DLD1 (cell line): ENCODE results near the gene ADGRG6.
"Not testable (repeated sequence)": the region's sequence is repeated elsewhere in the genome, so short reads cannot be mapped to it uniquely, and the experiment has no call there.

Source experiments
- in situ Hi-C: cut with HindIII; loops from 2 replicates; pipeline ENCODE4 v1.10.0; 2017; ENCODE audit warnings: low sequenced_read_pairs

ADGRG6 gene

DNA sequence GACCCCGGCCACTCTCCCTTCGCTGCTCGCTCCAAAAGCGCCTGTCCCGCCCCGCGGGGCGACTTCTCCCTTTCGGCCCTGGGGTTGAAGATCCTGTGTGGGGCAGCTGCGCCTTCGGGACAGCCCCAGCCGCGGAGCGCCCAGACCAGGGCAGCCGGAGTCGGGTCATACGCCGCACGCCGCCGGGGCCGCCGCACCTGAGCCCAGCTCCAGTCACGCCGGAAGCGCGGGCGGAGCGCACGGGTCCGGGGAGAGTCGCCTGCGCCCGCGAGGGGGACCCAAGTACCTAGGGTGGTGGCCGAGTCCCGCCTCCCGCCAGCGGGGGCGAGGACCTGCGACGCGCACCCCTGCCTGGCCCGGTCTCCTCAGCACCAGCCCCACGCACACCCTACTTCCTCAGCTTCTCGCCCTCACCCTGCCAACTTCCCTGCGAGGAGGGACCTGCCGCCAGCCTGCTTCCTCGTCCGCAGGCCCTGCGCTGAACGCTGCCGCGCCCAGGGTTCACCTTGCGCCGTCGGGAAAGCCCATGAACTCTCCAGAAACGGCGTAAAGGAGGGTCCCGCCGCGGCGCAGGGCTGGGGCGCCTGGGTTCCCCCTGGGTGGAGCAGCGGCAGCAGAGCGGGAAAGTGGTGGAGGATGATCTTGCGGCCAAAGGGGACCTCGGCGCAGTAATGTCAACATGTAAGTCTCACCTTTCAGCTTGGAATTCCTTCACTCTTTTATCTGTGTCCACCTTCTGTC lies at the start of gene ADGRG6:
Gene ADGRG6, plus strand, starts transcription at position 357 of the 741 bp plus-strand sequence. Its CDS starts 323 bp downstream, at position 680.
- in situ Hi-C loops, result no loop called here

GRCh38 chr6:142254513-142254912 lies 47.3 kb upstream of the ADGRG6 start:
- in situ Hi-C loops, result no loop called here

DNA sequence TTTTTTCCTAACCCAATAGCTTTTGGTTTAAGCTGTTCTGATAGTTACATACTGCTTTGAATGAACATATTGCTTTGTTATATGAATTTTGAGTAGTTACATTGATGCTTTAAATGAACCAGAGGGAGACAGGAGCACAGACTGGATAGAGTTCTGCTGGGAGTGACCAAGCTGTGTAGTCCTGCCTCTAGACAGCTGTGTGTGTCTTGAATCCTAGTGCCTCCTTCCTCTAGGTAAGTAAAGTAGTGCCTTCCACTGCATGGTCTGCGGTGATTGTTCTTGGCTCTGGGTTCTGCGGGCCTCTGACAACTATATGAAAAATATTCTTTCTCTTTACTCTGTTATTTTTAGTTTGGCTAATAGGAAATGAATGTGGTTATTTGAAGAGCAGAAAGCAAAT lies 46.0 kb upstream of the ADGRG6 start:
- in situ Hi-C loops, result no loop called here

DNA sequence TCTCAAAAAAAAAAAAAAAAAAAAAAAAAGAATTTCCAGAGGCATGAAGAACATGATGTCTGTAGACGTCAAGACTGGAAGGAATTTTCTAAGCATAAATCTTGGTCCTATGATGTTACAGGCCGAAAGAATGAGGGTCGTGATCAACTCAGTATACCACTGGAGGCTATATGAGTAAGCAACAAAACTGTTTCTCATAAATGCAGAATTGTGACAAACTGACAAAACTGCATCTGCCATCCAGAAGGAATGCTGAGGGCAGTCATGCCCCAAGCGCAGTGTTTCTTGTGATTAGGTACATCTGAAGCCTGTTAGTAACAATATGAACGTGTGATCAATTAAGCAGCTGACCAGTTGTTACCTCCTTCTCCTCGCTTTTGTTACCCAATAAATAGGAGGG lies 43.5 kb upstream of the ADGRG6 start:
- in situ Hi-C loops, result no loop called here

DNA sequence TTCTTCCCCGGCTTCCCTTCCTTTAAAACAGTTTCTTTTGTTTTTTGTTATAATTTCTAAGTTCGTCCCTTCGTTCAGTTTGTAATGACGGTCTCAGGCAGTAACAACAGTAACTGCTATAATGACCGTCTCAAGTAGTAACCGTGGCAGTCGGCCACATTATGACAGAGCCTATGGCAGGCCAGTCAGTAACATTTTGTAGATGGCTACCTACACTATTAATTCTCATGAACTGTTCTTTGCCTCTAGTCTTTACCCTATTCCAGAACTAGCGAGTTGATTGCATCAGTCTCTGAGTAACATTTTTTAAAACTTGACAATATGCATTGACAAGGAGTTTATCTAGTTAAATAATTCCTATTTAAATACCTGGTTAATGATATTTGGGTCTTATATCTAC lies 43.0 kb upstream of the ADGRG6 start:
- in situ Hi-C loops, result no loop called here

DNA sequence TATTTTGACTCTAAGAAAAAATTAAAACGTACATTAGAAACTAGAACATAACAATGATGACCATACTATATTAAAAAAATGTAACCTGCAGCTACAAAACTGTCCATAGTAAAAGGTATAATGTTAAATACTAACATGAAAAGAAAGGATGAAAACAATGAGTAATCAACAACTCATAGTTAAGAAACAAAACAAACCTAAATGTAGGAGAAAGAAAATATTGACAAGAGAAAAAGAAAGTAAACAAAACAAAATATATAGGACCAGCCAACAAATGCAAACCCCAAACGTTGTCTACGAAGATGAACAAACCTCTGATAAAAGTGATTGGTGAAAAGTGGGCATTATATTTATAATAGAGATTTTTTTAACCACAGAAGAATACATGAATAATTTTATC lies 41.1 kb upstream of the ADGRG6 start:
- in situ Hi-C loops, result no loop called here

- in situ Hi-C loops, result no loop called here
These were observed 39.6 kb upstream of the ADGRG6 start for GRCh38 chr6:142262231-142262630.

DNA sequence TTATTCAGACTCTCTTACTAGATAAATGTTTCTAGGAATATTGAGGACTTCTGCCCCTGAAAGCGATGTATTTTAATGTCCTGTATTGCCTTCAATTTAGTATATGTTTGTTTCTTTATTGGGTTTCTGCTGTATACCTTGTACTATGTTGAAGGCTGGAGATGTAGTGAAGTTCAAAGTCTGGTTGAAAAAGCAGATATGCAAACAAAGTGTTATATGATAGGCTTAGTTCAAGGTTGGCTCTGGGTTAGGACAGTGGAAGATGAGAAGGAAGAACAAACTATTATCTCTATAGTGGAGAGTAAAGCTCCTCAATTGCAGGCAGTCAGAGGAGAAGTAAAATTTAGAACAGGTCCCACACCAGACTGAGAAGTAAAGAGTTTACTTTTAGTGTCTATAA lies 36.3 kb upstream of the ADGRG6 start:
- in situ Hi-C loops, result no loop called here

DNA sequence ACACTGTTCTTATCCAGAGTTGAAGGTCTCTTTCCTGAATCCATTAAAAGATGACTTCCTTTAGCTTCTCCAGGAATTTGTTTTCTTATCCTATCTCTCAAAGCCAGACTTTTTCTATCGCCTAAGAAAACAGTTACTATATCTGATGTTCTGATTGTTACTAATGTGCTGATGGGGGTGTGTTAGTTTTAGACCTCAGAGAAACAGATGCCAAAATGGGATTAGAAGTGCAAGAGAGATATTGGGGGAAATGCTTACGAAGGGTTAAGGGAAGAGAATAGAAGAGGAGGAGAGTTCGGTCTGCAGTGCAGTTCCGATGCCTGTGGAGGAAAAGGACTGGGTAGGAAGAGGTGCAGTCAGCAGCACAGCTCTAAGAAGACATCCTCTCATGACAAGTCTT lies 35.7 kb upstream of the ADGRG6 start:
- in situ Hi-C loops, result no loop called here

DNA sequence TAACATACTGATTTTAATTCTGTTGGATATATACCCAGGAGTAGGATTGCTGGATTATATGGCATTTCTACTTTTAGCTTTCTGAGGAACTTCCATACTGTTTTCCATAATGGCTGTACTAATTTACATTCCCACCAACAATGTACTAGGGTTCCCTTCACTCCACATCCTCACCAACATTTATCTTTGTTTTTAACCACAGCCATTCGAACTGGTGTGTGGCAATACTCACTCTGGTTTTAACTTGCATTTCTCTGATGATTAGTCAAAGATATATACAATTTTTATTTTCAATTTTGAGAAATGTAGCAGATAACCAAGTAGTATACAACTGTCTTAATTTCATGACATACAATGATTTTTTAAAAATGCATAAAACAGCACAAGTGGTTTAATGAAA lies 30.3 kb upstream of the ADGRG6 start:
- in situ Hi-C loops, result no loop called here

GRCh38 chr6:142274656-142275055 lies 27.2 kb upstream of the ADGRG6 start:
- in situ Hi-C loops, result no loop called here

- in situ Hi-C loops, result no loop called here
These were observed 26.4 kb upstream of the ADGRG6 start for GRCh38 chr6:142275236-142276006.

DNA sequence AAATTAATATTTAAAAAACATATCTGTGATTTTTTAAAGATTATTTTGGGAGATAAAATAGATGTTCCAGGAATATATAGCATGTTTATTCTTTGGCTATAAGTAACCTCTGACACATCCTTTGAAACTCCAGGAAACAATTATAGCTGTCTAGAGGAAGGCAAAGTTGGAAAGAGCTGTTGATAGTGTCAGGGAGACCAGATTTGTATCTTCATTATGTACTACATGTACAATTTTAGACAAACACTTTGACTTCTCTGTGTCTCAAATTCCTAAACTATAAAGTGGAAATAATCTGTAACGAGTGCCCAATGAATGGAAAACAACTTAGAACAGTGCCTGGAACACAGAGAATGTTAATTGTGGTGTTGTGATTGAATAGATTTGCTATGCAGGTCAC lies 25.6 kb upstream of the ADGRG6 start:
- in situ Hi-C loops, result no loop called here

DNA sequence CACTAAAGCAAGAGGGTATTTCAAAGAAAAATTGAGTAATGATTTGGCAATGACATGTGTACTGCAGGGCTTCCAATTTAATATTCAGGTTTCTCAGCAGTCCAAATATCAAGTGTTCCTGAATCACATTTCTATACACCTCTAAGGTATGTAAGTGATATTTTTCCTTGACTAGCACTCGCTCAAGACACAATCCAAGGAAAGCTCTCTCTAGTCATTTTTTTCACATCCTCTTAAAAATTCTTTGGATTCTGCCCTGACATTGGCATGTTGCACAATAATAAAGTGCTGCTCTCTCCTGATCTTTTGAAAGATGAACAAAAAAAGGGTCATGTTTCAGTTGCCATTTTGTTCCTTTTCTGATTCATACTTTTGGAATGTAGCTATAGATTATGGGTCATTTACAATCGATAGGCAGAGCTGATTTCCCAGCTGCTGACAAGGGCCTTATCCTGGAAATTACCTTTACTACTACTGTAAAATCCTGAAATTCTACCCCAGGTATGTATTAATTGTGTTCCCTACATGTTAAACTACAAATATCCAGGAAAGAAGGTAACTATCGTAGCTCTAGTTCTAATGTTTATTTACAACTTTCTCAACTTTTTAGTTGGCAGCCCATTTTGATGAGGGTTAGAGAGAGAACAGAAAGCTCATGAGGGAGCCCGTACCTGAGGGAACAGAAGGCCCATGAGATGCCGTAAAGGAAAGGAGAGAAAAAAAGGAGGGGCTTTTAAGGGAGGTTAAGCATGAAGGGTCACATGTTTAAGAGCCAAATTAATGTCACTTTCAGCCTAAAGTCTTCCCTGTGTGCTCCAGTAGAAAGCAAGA lies 22.2 kb upstream of the ADGRG6 start:
- in situ Hi-C loops, result no loop called here

- in situ Hi-C loops, result no loop called here
These were observed 21.5 kb upstream of the ADGRG6 start for GRCh38 chr6:142280265-142280664.

- in situ Hi-C loops, result no loop called here
These were observed 20.9 kb upstream of the ADGRG6 start for GRCh38 chr6:142280927-142281326.

DNA sequence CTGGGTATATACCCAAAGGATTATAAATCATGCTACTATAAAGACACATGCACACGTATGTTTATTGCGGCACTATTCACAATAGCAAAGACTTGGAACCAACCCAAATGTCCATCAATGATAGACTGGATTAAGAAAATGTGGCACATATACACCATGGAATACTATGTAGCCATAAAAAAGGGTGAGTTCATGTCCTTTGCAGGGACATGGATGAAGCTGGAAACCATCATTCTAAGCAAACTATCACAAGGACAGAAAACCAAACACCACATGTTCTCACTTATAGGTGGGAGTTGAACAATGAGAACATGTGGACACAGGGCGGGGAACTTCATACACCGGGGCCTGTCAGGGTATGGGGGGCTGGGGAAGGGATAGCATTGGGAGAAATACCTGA lies 18.7 kb upstream of the ADGRG6 start:
- in situ Hi-C loops, result not testable (repeated sequence)

DNA sequence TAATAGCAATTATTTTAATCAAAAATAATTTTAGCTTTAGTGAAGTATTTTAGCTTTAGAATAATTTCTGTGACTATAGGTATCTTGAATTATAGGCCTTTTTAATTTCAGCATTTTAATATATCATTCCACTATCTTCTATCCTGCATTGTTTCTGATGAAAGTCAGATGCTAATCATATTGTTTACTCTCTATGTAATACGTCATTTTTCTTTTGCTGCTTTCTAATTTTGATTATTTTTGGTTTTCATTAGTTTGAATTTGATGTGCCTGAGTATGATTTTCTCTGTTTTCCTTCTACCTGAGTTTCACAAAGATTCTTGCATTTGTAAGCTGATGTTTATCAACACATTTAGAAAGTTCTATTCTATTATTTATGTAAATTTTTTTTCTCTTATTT lies 17.4 kb upstream of the ADGRG6 start:
- in situ Hi-C loops, result no loop called here

GRCh38 chr6:142285235-142286087 lies 16.3 kb upstream of the ADGRG6 start:
- in situ Hi-C loops, result no loop called here

DNA sequence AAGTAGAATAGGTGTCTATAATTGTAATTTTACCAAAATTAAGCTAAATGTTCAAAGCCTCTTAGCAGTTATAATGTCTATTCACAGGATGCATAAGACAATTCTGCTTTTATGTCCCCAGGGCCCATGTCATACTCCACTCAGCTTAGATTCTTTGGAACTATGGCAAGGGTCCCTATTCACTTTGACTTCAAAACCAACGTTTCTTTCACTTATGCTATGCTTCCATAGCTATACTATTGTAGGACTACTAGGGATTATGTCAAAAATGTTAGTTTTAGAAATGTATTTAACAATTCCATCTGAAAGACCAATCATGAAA lies 15.8 kb upstream of the ADGRG6 start:
- in situ Hi-C loops, result no loop called here

DNA sequence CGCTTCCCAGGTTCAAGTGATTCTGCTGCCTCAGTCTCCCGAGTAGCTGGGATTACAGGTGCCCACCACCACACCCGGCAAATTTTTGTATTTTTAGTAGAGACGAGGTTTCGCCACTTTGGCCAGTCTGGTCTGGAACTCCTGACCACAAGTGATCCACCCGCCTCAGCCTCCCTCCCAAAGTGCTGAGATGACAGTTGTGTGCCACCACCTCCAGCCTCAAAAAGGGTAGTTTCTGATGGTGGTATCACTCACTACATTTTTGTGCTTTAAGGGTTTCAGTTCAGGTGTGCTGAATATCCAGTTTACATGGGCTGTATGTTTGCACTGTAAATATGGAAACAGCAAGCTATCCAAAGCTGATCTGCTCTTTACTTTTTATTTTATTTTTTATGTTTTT lies 12.1 kb upstream of the ADGRG6 start:
- in situ Hi-C loops, result no loop called here
